Measurements from ENCODE around the gene PPP1R2B.

The PPP1R2B gene

GRCh38 chr5:156888520-156888919, 38.4 kb downstream of the PPP1R2B start:
- Histone ChIP-seq H3K4me3 (replicated peaks; ENCODE audit: insufficient read depth, low read length) (no peak overlapping the region), H3K27me3 (ENCODE audit: insufficient read depth, poor library complexity, severe bottlenecking) (no peaks in the 10 kb centered on the region), H3K27ac (replicated peaks) (no peak overlapping the region)
- no peak for DNase-seq (ENCODE audit: low read depth in 1 of 2, low spot score in 1 of 2)
- TF ChIP-seq POLR2AphosphoS5 (IDR thresholded peaks at IDR 0.05; ENCODE audit: low read depth) (no peak), GABPA (IDR thresholded peaks at IDR 0.05; ENCODE audit: low read depth) (no peak), CTCF (IDR thresholded peaks at IDR 0.05; ENCODE audit: insufficient read depth, low read length) (no peak), REST (IDR thresholded peaks at IDR 0.05; ENCODE audit: insufficient replicate concordance, low read depth) (no peak), SPI1 (IDR thresholded peaks at IDR 0.05; ENCODE audit: borderline replicate concordance, low read depth) (no peak)

DNA sequence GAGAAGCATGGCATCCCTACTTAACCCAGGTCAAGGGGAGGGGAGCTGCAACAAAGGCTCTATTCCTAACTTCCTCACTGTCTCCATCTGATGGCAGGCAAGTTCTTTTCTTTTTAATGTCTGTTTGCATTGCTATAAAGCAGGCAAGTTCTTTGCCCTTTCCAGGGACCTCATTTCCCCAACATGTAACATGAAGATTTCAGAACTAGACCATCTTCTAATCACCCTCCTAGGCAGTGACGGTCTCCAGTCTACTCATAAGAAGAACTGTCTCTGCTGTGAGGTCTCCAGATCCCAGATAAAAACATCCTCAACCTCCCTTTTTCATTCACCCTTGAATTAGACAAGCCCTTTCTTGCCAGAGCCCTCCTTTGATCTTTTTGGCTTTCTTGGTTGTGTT, 42.1 kb downstream of the PPP1R2B start:
- Histone ChIP-seq H3K4me3 (replicated peaks; ENCODE audit: insufficient read depth, low read length) (no peak overlapping the region), H3K27ac (replicated peaks) (no peak overlapping the region), H3K27me3 (ENCODE audit: insufficient read depth, poor library complexity, severe bottlenecking) (no peaks in the 10 kb centered on the region)
- no peak for DNase-seq (ENCODE audit: low read depth in 1 of 2, low spot score in 1 of 2)
- TF ChIP-seq GABPA (IDR thresholded peaks at IDR 0.05; ENCODE audit: low read depth): no peak
- TF ChIP-seq POLR2AphosphoS5 (IDR thresholded peaks at IDR 0.05; ENCODE audit: low read depth): no peak
- TF ChIP-seq REST (IDR thresholded peaks at IDR 0.05; ENCODE audit: insufficient replicate concordance, low read depth): no peak
- no peak for TF ChIP-seq CTCF (IDR thresholded peaks at IDR 0.05; ENCODE audit: insufficient read depth, low read length)
- TF ChIP-seq SPI1 (IDR thresholded peaks at IDR 0.05; ENCODE audit: borderline replicate concordance, low read depth): no peak

- Histone ChIP-seq H3K27me3 (ENCODE audit: insufficient read depth, poor library complexity, severe bottlenecking) (no peaks in the 10 kb centered on the region), H3K4me3 (replicated peaks; ENCODE audit: insufficient read depth, low read length) (no peak overlapping the region), H3K27ac (replicated peaks) (no peak overlapping the region)
- DNase-seq (ENCODE audit: low read depth in 1 of 2, low spot score in 1 of 2): no peak
- TF ChIP-seq POLR2AphosphoS5 (IDR thresholded peaks at IDR 0.05; ENCODE audit: low read depth) (no peak), GABPA (IDR thresholded peaks at IDR 0.05; ENCODE audit: low read depth) (no peak), REST (IDR thresholded peaks at IDR 0.05; ENCODE audit: insufficient replicate concordance, low read depth) (no peak), CTCF (IDR thresholded peaks at IDR 0.05; ENCODE audit: insufficient read depth, low read length) (no peak), SPI1 (IDR thresholded peaks at IDR 0.05; ENCODE audit: borderline replicate concordance, low read depth) (no peak)
These were observed 42.8 kb downstream of the PPP1R2B start for GRCh38 chr5:156892864-156893263.
